Measurements from ENCODE around the gene NFKBIE.

NFKBIE gene

GRCh38 chr6:44228433-44228832 is 36.9 kb downstream of the NFKBIE start:
- DNase-seq: no peak

GRCh38 chr6:44228031-44228430 is 37.3 kb downstream of the NFKBIE start:
- no peak for DNase-seq

DNA sequence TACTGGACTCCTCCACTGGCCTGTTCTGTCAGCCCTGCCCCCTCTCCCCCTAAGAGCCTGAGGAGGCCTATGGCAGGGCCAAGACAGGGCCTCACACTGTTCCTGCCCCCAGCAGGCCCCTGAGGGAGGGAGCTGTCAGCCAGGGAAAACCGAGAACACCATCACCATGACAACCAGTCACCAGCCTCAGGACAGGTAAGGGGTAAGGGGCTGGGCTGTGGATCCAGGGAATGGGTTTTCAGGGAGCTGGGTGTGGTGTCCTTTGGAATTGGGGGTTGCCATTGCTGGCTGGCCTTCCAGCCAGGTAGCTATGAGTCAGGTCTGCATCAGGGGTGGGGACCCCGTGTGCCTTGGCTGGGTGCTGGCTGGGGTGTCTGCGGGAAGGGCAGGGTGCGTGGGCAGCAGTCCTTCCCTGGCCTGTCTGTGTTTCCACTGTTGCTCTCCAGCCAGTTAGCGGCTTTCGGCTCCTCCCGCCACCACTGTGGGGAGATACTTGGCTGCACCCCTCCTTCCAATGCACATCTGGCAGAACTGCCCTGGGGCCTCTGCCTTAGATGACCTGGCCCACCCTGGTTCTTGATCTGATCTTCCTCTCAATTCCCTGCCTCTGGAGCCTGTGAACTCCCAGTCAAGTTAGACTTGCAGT is 38.1 kb downstream of the NFKBIE start:
- peak in 1 of 56 donors; percentile 71 for DNase-seq

DNA sequence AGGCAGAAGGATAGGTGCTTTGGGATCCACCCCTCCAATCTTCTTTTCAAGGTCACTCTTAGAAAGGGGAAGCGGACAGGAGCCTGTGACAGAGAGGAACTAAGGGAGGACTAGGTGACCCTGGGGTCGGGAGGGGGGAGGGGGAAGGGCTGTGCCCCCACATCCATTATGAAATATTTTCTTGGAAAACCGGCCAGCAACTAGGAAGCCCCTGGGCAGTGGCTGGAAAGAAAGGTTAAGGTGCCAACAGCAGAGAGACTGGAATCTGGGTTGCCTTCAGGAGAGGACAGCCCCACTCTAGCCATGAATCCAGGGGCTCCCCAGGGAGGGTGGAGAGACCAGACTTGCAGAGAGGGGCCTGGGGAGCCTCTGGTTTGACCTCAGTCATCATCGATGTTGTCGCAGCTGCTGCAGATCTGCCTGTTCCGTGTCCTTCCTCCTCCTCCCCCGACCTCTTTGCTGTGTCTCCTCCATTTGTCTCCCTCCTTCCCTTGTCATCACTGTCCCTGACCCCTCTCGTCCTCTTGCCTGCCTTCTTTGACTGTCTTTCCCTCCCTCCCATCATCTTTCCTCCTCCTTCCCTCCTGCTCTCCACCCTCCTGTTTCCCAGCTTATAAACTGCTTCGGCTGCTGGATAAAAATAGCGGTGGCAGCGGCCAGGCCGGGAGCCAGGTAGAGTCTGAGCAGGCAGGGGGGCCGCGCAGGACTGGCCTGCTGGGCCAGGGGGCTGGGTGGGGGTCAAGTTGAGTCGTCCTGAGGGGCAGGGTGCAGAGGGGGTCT is 38.8 kb downstream of the NFKBIE start:
- peak in 2 of 56 donors; percentile 12 to 71 for DNase-seq

DNA sequence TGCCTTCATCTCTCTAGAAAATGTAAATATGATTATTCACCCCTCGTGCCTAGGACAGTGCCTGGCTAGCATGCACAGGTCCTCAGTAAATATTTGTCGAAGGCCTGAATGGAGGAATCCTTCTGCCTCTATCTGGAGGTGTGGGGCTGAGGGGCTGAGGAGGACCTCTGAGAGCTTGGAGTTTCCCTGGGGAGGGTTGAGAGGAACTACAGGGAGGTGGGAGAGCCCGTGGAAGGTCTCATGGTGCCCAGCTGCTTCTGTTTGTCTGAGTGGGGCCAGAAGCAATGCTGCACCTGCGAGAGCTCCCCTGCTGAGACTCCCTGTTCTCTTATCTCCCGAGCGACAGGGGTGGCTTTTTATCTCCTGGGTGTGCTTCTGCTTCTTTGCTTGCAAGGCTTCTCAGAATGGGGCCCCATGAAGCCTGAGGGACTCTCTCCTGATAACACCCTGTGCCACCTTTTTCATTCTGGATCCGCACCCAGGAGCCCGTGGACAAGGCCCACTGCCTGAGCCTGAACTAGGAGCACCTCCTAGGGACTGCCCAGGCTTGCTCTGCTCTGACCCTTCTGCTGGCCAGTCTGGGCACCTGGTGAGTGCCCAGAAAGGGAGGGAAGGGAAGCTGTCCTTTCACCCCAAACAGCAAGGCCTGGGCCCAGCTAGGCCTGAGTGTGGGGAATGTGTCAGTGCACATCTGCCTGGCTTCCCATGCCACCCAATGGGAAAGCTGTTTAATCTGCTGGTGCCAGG is 39.6 kb downstream of the NFKBIE start:
- no peak for DNase-seq

DNA sequence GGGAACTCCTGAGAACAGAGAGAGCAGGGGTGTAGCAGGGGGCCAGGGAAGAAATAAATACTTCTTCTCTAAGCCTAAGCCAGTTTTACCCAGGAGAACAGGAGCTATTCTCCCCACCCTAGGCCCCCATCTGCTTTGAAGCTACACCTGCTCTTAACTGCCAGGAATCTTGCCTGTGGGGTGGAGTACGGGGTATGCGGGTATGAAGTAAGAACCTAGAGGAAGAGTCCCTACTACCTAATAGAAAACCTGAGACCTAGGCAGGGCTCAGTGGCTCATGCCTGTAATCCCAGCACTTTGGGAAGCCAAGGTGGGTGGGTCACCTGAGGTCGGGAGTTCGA is 40.4 kb downstream of the NFKBIE start:
- DNase-seq: no peak

GRCh38 chr6:44224029-44224964 is 41.1 kb downstream of the NFKBIE start:
- no peak for DNase-seq

GRCh38 chr6:44223319-44224028 is 41.9 kb downstream of the NFKBIE start, which contains the start of gene SLC29A1:
SLC29A1 (plus strand) TSS chr6:44223595; CDS start chr6:44227314, 3,719 bp downstream.
- DNase-seq: peak in 42 of 56 donors; percentile 10 to 76 (median 46)

DNA sequence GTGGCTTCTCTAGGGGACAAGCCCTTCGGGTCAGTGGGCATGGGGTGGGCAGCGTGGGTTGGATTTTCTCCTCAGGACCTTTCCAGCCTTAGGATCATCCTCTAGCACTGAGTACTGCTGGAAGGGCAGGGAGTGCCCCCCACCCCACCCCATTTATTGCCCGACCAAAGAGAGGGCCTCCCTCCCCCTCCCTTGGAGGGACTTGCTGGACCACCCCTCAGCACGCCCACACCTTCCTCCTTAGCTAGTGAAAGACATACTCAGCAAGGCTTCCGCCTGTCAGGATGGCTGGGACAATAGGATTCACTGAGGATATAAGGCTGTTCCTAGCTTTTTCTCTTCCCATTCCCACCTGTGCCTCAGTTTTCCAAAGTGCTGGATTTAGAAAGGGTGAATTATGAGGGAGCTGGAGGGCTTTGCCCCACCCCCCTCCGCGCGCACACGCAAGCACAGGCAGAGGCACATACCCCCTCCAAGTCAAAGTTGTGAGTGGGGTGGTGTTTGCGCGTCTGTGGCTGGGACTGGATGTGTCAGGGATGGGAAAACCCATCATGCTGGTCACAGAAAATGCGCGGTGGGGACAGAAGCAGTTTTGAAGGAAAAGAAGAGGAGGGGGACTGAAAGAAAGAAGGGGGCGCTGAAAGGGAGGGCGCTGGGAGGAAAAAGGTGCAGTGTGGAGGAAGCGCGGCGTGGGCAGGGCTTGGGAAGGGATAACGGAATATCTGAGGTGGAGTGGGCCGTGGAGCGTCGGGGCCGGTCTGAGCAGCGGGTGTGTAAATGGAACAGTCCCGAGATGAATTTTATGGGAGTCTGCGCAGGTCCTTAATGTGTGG is 42.6 kb downstream of the NFKBIE start:
- peak in 1 of 56 donors; percentile 40 for DNase-seq

DNA sequence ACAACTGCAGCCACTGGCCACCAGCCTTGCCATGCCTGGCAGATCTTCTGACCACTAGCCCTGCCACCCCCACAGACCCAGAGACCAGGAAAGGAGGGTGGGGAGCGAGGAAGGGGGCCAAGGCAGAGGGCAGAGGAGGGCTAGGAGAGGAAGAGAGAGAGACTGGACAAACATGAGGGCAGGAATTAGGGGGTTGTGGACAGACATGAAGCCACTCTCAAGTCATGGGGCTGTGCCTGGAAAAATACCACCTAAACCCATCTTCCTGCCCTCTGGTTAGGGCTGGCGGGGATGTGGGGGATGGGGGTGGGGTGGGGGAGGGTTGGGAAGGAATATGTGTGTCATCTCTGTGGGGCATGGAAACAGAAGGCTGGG is 43.4 kb downstream of the NFKBIE start:
- DNase-seq: no peak

GRCh38 chr6:44221291-44221960 is 43.9 kb downstream of the NFKBIE start:
- peak in 49 of 56 donors; percentile 16 to 92 (median 57) for DNase-seq

GRCh38 chr6:44220913-44221290 is 44.4 kb downstream of the NFKBIE start:
- DNase-seq: no peak

GRCh38 chr6:44219815-44220784 is 45.3 kb downstream of the NFKBIE start:
- DNase-seq: no peak

DNA sequence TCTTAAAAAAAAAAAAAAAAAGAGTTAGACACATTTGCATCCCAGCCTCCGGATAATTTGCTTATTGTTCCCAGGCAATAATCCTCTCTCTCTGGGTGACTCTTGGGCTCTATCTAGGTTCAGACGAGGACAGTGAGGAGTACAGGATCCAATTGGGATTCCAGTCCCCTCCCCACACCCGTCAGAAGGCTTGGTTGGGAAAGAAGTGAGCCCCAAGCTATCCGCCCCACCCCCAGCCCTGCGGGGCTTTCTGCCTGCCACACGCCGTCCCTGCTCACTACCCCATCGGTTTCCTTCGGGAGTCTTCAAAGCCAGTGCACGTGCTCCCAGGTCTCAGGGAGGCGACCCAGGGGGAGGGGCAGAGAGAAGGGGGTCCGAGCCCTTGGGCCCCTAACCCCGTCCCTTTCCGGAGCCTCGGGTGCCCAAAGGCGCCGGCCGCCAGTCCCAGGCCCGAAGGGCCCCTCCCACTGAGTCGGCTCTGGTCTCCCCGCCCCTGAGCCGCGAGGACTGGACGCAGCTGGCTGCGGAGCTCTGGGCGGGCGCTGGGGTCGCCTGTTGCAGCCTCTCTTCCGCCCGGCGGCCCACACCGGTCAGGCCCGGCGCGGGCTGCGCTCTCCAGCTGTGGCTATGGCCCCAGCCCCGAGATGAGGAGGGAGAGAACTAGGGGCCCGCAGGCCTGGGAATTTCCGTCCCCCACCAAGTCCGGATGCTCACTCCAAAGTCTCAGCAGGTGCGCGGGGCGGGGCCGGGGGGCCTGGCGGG is 46.1 kb downstream of the NFKBIE start:
- peak in 34 of 56 donors; percentile 8 to 67 (median 32) for DNase-seq

DNA sequence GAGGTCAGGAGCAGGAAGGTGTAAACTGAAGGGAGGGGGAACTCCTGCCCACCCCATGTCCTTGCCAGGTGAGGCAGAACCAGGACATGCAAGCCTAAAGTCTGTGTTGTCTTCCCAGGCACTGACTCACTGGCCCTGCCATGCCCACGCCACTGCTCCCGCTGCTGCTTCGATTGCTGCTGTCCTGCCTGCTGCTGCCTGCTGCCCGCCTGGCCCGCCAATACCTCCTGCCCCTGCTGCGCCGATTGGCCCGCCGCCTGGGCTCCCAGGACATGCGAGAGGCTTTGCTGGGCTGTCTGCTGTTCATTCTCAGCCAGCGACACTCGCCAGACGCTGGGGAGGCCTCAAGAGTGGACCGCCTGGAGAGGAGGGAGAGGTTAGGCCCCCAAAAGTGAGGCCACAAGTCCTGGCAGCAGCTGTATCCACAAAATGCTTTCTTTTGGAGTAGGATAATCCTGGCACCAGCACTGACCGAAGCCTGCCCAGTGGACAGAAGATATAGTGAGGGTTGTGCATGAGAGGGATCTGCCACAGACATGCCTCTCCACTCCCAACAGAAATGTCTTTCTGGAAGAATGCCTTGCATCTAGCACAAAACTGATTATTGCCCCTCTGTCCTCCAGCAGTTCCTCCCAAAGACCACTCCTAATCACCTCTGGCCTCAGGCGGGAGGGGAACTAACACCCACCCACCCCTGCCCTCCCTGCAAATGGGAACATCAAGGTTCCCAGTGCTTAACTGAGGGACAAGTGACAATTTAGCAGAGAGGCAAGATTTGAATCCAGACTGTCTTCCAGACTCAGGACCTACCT is 47.8 kb downstream of the NFKBIE start:
- DNase-seq: peak in 25 of 56 donors; percentile 10 to 70 (median 28)

Data from amygdala (tissue), 56 donors.